BLaER1 treated with 17β-estradiol and CSF1 and Interleukin-3, amounts not matched to agents 10 nM and 100 nM (cell line): ENCODE measurements around the gene SH3GL3.
A peak's percentile ranks its signal among the peaks of the same experiment; 100 is the strongest.

Source experiments
- H3K27ac ChIP-seq, 11 experiments: shearing (Covaris generic); formaldehyde crosslinking; 2 replicates each; pipeline ENCODE4 v1.8.1; 2022
- H3K27me3 ChIP-seq, 11 experiments: shearing (Covaris generic); formaldehyde crosslinking; 2 replicates each; pipeline ENCODE4 v1.8.1; 2022
- H3K36me3 ChIP-seq, 11 experiments: shearing (Covaris generic); formaldehyde crosslinking; 2 replicates each; pipeline ENCODE4 v1.8.1; 2022
- H3K4me1 ChIP-seq, 10 experiments: shearing (Covaris generic); formaldehyde crosslinking; 2 replicates each; pipeline ENCODE4 v1.8.1; 2022
- H3K4me2 ChIP-seq, 11 experiments: shearing (Covaris generic); formaldehyde crosslinking; 2 replicates each; pipeline ENCODE4 v1.8.1; 2022
- H3K4me3 ChIP-seq, 10 experiments: shearing (Covaris generic); formaldehyde crosslinking; 2 replicates each; pipeline ENCODE4 v1.8.1; 2022
- H3K9ac ChIP-seq, 11 experiments: shearing (Covaris generic); formaldehyde crosslinking; 2 replicates each; pipeline ENCODE4 v1.8.1; 2022
- H3K9me3 ChIP-seq, 11 experiments: shearing (Covaris generic); formaldehyde crosslinking; replicated peaks in 1 of 11; 2 replicates each; pipeline ENCODE4 v1.8.1; 2022
- H4K20me1 ChIP-seq, 11 experiments: shearing (Covaris generic); formaldehyde crosslinking; 2 replicates each; pipeline ENCODE4 v1.8.1; 2022
- Cebpa-rat ChIP-seq, 11 experiments: shearing (Covaris generic); IDR thresholded peaks; 2 replicates each; pipeline ENCODE4 v1.8.1; 2022

The SH3GL3 gene

DNA sequence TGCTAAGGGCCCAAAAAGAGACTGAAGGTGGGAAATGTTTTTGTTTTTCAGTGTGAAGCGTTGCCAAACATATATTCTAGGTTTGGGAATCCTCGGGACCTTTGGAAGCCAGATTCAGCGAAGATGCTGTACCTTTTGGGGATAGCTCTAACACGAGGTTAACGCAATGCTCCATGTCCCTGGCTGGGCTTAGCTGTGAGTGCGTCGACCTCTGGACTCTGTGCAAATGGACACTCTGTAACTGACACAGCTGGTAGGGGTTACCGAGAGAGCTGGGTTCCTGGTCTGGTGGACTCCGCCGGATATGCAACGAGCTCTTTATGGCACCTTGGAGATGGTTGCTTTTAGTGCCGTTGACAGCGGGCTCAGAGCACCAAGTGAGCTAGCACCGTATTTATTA, 724 bp upstream of the SH3GL3 start:
- Histone ChIP-seq H3K9me3 (peaks cover 12 to 24% (median 21%) of the 10 kb centered on the region in 11 experiments; a peak in 21 of 22 replicates), H3K4me3 (peak overlapping the region in 2 of 10 experiments; percentile 61 to 72; a peak in 1 of 20 replicates), H3K9ac (no peak overlapping the region), H3K27me3 (peaks cover 9 to 19% (median 15%) of the 10 kb centered on the region in 11 experiments; a peak in 21 of 22 replicates), H3K4me2 (peak overlapping the region in 8 of 11 experiments; percentile 47 to 86 (median 79); a peak in 11 of 22 replicates), H4K20me1 (no peaks in the 10 kb centered on the region), H3K27ac (no peak overlapping the region), H3K4me1 (peaks cover 0 to 15% (median 8%) of the 10 kb centered on the region in 10 experiments; a peak in 12 of 20 replicates), H3K36me3 (no peaks in the 10 kb centered on the region)
- no peak for TF ChIP-seq Cebpa-rat (IDR thresholded peaks at IDR 0.05)

DNA sequence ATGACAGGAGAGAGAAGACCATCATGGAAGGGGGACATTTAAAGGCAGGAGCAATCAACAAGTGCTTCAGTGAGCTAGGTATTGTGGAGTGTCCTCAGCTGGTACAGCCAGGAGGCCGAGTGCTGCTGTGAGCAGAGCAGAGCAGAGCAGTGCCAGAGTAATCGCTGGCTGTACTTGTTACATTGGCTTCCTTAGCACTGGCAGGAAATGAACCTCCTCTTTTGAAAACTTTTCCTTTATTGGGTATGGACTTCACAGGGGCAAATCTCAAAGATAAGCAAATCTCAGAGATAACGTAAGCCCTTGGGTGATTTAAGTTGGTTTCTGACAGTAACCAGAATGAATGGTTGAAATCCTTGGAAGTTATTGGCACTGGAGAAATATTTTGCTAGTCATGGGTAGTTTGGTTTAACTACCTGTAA, 2.1 kb downstream of the SH3GL3 start:
- no peak overlapping the region for H3K27ac ChIP-seq

DNA sequence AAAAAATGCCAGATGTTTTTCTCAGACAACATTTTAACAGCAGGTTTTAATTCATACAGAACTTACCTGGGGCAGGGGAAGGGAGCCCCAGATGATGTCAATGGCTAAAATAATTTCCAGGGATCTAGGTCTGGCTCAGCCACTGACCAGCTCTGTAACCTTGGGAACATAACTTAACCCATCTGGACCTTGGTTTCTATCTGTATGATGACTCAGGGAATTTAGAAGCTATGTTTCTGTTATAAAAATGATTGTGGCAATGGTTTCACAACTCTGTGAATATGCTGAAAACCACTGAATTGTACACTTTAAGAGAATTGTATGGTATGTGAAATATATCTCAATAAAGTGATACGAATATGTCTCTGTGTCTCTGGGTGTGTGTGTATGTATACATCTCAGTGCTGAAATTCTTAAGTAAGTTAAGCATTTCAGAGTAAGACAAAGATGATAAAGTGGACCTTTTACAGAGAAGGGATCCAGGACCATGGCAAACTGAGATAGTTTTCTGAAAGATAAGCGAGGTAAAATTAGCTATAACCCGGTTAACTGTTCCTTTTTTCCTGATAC, 2.9 kb downstream of the SH3GL3 start:
- Histone ChIP-seq H4K20me1 (no peaks in the 10 kb centered on the region), H3K9me3 (peaks cover 12 to 24% (median 21%) of the 10 kb centered on the region in 11 experiments; a peak in 21 of 22 replicates), H3K36me3 (no peaks in the 10 kb centered on the region), H3K9ac (no peak overlapping the region), H3K27me3 (peaks cover 9 to 19% (median 15%) of the 10 kb centered on the region in 11 experiments; a peak in 21 of 22 replicates), H3K27ac (no peak overlapping the region), H3K4me2 (no peak overlapping the region), H3K4me3 (no peak overlapping the region), H3K4me1 (peaks cover 0 to 13% (median 8%) of the 10 kb centered on the region in 10 experiments; a peak in 12 of 20 replicates)
- no peak for TF ChIP-seq Cebpa-rat (IDR thresholded peaks at IDR 0.05)

More for the DNA sequence above, 2.1 kb downstream of the SH3GL3 start:
- H3K4me2 ChIP-seq: no peak overlapping the region
- peaks cover 12 to 24% (median 21%) of the 10 kb centered on the region in 11 experiments; a peak in 21 of 22 replicates for H3K9me3 ChIP-seq
- TF ChIP-seq Cebpa-rat (IDR thresholded peaks at IDR 0.05): no peak
- H3K4me3 ChIP-seq: no peak overlapping the region
- H3K9ac ChIP-seq: no peak overlapping the region
- no peaks in the 10 kb centered on the region for H3K36me3 ChIP-seq
- H3K4me1 ChIP-seq: peaks cover 0 to 15% (median 8%) of the 10 kb centered on the region in 10 experiments; a peak in 12 of 20 replicates
- H3K27me3 ChIP-seq: peaks cover 9 to 19% (median 15%) of the 10 kb centered on the region in 11 experiments; a peak in 21 of 22 replicates
- no peaks in the 10 kb centered on the region for H4K20me1 ChIP-seq

DNA sequence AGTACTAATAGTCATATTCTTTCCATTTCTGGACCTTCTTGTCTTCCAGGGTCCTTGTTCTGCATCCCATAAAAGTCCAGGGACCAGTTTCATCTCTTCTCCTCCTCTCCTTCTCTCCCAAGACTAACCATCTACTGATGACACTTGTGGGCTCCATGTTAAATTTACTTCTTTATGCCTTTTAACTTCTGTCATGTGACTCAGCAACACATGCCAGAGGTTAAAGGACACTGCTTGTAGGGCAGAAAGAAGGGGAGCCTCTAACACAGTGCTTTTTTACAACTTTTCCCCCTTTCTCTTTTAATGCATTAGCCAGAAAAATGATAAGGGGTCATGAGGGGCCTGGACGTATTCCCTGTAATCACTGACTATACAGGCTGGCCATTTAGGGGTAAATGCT, 10.0 kb downstream of the SH3GL3 start:
- Histone ChIP-seq H3K4me3 (no peak overlapping the region), H3K9me3 (0 out of 22 replicates have a peak, but pooled peaks cover 0 to 4% (median 0%) of the 10 kb centered on the region in 11 experiments), H3K36me3 (no peaks in the 10 kb centered on the region), H3K27me3 (no peaks in the 10 kb centered on the region), H3K27ac (no peak overlapping the region), H4K20me1 (no peaks in the 10 kb centered on the region), H3K4me1 (no peaks in the 10 kb centered on the region; a peak in 1 of 20 replicates), H3K9ac (no peak overlapping the region), H3K4me2 (no peak overlapping the region)
- no peak for TF ChIP-seq Cebpa-rat (IDR thresholded peaks at IDR 0.05)

DNA sequence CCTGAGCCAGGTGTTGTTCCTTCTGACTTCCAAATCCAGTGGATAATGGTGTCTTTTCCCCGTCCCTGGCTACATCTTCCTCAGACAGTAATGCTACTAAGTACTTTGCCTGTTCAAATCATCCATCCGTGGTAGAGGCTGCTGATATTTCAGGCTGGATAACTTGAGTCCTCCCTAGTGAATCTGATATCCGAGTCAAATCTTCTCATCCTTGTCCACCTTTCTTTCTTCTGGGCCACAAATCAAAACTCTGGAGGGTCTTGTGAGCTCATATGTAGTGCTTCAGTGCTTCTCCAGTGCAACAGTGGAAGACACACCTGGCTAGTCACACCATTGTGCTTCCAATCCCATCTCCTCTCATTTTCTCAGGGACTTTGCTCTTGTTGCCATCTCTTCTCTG, 11.2 kb downstream of the SH3GL3 start:
- H3K9ac ChIP-seq: no peak overlapping the region
- no peak for TF ChIP-seq Cebpa-rat (IDR thresholded peaks at IDR 0.05)
- no peaks in the 10 kb centered on the region for H4K20me1 ChIP-seq
- H3K27me3 ChIP-seq: no peaks in the 10 kb centered on the region
- H3K27ac ChIP-seq: no peak overlapping the region
- H3K36me3 ChIP-seq: no peaks in the 10 kb centered on the region
- H3K9me3 ChIP-seq: 0 out of 22 replicates have a peak, but pooled peaks cover 0 to 4% (median 0%) of the 10 kb centered on the region in 11 experiments
- no peak overlapping the region for H3K4me2 ChIP-seq
- H3K4me1 ChIP-seq: no peaks in the 10 kb centered on the region; a peak in 1 of 20 replicates
- no peak overlapping the region for H3K4me3 ChIP-seq

DNA sequence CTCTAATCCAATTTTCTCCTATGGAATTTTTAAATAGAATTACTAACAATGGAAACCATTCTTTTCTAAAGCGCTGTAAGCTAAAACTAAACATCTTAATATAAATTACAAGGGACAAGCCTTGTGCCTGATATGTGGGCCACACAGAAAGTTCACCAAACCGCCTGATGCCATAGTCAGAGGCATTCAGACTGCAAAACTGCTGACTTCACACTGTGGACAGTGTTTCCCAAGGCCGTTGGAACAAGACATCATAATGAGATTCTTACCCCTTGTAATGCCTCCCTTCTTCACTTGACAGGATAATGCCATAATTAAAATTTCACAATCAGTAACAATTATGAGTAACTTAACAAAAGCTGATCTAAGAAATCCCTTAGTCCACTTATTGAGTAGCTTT, 14.9 kb downstream of the SH3GL3 start:
- Histone ChIP-seq H3K27ac (no peak overlapping the region), H3K9ac (no peak overlapping the region), H3K4me3 (no peak overlapping the region), H3K4me2 (no peak overlapping the region), H3K4me1 (peaks cover 0 to 11% (median 2%) of the 10 kb centered on the region in 10 experiments; a peak in 10 of 20 replicates), H3K36me3 (no peaks in the 10 kb centered on the region), H4K20me1 (no peaks in the 10 kb centered on the region), H3K9me3 (0 out of 22 replicates have a peak, but pooled peaks cover 0 to 4% (median 0%) of the 10 kb centered on the region in 11 experiments), H3K27me3 (no peaks in the 10 kb centered on the region)
- no peak for TF ChIP-seq Cebpa-rat (IDR thresholded peaks at IDR 0.05)

DNA sequence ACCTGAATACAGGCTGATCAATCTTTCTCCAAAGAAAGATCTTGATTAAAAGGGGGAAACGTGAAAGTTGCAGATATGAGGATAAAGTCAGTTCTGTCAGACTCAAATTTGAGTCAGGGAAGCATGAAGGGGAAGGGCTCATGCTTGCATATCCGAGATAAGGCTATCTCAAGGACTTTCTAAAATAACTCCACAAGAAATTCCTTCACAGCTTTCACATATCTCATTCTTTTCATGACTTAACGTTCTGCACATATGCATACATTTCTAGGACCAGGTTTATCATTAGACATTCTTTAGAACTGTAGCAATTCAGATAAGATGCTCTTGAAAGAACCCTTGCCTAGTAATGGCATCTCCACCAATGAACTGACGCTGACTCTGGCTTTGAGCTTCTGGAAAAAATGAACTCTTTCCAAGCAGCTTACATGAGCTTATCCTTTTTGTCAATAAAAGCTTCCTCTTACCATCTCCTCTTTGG, 15.9 kb downstream of the SH3GL3 start:
- Histone ChIP-seq H3K4me2 (no peak overlapping the region), H3K27me3 (no peaks in the 10 kb centered on the region), H3K4me3 (no peak overlapping the region), H3K36me3 (no peaks in the 10 kb centered on the region), H3K9me3 (0 out of 22 replicates have a peak, but pooled peaks cover 0 to 4% (median 0%) of the 10 kb centered on the region in 11 experiments), H3K27ac (no peak overlapping the region), H3K9ac (no peak overlapping the region), H4K20me1 (no peaks in the 10 kb centered on the region), H3K4me1 (peaks cover 0 to 11% (median 2%) of the 10 kb centered on the region in 10 experiments; a peak in 10 of 20 replicates)
- no peak for TF ChIP-seq Cebpa-rat (IDR thresholded peaks at IDR 0.05)

DNA sequence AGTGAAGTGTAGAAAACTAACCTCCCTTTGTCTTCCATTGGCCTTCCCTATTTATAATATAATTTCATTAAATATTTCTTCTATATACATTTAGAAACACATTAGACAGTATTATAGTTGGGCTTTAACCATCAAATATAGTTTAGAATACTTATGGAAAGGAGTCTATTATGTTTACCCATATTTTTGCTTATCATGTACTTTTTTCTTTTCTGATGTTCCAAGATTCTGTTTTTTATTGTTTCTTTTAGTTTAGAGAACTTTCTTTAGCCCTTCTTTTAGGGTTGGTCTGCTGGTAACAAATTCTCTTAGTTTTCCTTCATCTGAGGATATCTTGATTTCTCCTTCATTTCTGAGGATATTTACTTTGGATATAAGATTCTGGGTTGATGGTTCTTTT, 23.7 kb downstream of the SH3GL3 start:
- no peak overlapping the region for H3K27ac ChIP-seq
- H3K4me3 ChIP-seq: no peak overlapping the region
- H3K9ac ChIP-seq: no peak overlapping the region
- H3K27me3 ChIP-seq: no peaks in the 10 kb centered on the region
- H3K4me2 ChIP-seq: no peak overlapping the region
- peaks cover 0 to 5% (median under 1%) of the 10 kb centered on the region in 10 experiments; a peak in 8 of 20 replicates for H3K4me1 ChIP-seq
- H3K36me3 ChIP-seq: no peaks in the 10 kb centered on the region
- H4K20me1 ChIP-seq: no peaks in the 10 kb centered on the region
- no peak for TF ChIP-seq Cebpa-rat (IDR thresholded peaks at IDR 0.05)
- H3K9me3 ChIP-seq: peaks cover 0 to 5% (median 0%) of the 10 kb centered on the region in 11 experiments; a peak in 4 of 22 replicates

DNA sequence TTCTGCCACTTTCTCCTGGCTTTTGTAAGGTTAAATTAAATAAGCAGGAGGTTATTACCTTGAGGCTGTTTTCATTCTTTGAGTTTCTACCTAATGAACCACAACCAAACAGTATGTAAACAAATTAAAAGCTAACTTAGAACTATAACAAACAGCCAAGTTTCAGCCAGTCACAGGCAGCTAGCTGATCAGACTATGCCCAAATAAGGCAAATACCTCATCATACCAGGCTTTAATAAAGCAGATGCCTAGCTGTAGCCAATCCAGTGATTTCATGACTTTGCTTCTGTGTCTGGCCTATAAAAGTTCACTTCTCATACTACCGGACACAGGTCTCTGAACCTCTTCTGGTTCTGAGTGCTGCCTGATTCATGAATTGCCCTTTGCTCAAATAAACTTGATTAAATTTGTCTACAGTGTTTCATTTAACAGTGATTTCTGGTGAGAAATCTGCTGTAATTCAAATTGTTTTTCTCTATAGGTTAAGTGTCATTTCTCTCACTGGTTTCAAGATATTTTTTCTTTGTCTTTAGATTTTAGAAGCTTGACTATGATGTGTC, 24.2 kb downstream of the SH3GL3 start:
- no peak overlapping the region for H3K4me2 ChIP-seq

More for the DNA sequence above, 24.2 kb downstream of the SH3GL3 start:
- Histone ChIP-seq H4K20me1 (no peaks in the 10 kb centered on the region), H3K27ac (no peak overlapping the region), H3K4me3 (no peak overlapping the region), H3K9ac (no peak overlapping the region), H3K27me3 (no peaks in the 10 kb centered on the region), H3K4me1 (no peaks in the 10 kb centered on the region), H3K36me3 (no peaks in the 10 kb centered on the region), H3K9me3 (peaks cover 0 to 5% (median 0%) of the 10 kb centered on the region in 11 experiments; a peak in 4 of 22 replicates)
- no peak for TF ChIP-seq Cebpa-rat (IDR thresholded peaks at IDR 0.05)
